ENCODE data around the gene MCM7.

DNA sequence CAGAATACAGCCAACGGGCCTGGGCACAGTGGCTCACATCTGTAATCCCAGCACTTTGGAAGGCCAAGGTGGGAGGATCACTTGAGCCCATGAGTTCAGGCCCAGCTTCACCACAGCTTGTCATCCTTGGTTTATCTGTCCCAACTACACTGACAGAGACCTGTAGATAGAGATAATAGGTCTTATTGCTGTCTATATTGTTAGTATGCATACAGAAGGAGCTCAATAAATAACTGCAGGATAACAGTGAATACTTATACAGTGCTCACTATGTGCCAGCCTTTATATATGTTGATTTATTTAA, 19.5 kb upstream of the MCM7 start:
- TF ChIP-seq, protein P1, sequence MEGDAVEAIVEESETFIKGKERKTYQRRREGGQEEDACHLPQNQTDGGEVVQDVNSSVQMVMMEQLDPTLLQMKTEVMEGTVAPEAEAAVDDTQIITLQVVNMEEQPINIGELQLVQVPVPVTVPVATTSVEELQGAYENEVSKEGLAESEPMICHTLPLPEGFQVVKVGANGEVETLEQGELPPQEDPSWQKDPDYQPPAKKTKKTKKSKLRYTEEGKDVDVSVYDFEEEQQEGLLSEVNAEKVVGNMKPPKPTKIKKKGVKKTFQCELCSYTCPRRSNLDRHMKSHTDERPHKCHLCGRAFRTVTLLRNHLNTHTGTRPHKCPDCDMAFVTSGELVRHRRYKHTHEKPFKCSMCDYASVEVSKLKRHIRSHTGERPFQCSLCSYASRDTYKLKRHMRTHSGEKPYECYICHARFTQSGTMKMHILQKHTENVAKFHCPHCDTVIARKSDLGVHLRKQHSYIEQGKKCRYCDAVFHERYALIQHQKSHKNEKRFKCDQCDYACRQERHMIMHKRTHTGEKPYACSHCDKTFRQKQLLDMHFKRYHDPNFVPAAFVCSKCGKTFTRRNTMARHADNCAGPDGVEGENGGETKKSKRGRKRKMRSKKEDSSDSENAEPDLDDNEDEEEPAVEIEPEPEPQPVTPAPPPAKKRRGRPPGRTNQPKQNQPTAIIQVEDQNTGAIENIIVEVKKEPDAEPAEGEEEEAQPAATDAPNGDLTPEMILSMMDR (IDR thresholded peaks at IDR 0.05 in 2 of 3, conservative IDR thresholded peaks at IDR 0.05 in 1 of 3; ENCODE audit: control insufficient read depth in 2 of 3, extremely low read depth in 1 of 3, insufficient read depth in 1 of 3, low read depth in 3 of 3, low read length in 3 of 3): no peak
- TF ChIP-seq, protein P2, sequence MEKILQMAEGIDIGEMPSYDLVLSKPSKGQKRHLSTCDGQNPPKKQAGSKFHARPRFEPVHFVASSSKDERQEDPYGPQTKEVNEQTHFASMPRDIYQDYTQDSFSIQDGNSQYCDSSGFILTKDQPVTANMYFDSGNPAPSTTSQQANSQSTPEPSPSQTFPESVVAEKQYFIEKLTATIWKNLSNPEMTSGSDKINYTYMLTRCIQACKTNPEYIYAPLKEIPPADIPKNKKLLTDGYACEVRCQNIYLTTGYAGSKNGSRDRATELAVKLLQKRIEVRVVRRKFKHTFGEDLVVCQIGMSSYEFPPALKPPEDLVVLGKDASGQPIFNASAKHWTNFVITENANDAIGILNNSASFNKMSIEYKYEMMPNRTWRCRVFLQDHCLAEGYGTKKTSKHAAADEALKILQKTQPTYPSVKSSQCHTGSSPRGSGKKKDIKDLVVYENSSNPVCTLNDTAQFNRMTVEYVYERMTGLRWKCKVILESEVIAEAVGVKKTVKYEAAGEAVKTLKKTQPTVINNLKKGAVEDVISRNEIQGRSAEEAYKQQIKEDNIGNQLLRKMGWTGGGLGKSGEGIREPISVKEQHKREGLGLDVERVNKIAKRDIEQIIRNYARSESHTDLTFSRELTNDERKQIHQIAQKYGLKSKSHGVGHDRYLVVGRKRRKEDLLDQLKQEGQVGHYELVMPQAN (conservative IDR thresholded peaks at IDR 0.05): no peak
